Measurements from ENCODE around the gene SATB2. TPM values are rescaled to one million over a fixed set of nuclear protein-coding genes. Genes with fewer than 3 reads are reported as not detected.

The SATB2 gene
- total RNA-seq, 1 donor from 2014 or later = 0.67 TPM

GRCh38 chr2:199469514-199470360, 12.0 kb upstream of the SATB2 start:
- intact Hi-C loops (cut with micrococcal nuclease) = loop anchor here (10.0 kb wide), 1 partner anchor 385 kb away; the partner anchor contains the start of gene FTCDNL1
- no peak for TF ChIP-seq CTCF (IDR thresholded peaks at IDR 0.05)

GRCh38 chr2:199468561-199469513, 11.1 kb upstream of the SATB2 start:
- H3K36me3 Mint-ChIP-seq (ENCODE audit: low read depth) = peaks cover 2% of the 10 kb centered on the region
- peaks cover 5% of the 10 kb centered on the region for H3K4me1 Mint-ChIP-seq
- intact Hi-C loops (cut with micrococcal nuclease) = loop anchor here (10.0 kb wide), 1 partner anchor 386 kb away; the partner anchor contains the start of gene FTCDNL1
- TF ChIP-seq CTCF (IDR thresholded peaks at IDR 0.05) = no peak
- H3K27ac Mint-ChIP-seq = no peak overlapping the region
- no peak for ATAC-seq (ENCODE audit: low read depth)
- ChIA-PET POLR2A (interaction anchor here (1.5 kb wide), 1 partner anchor 10 kb away, joined by 3 read pairs; no protein-coding TSS in a partner anchor), CTCF (no interaction called here)
- no peak for DNase-seq
- H3K9me3 Mint-ChIP-seq = peaks cover 3% of the 10 kb centered on the region
- peaks cover 65% of the 10 kb centered on the region for H3K27me3 Mint-ChIP-seq
- H3K4me3 Mint-ChIP-seq = no peak overlapping the region

More at GRCh38 chr2:199469514-199470360, 12.0 kb upstream of the SATB2 start:
- Mint-ChIP-seq H3K9me3 (peaks cover 3% of the 10 kb centered on the region), H3K4me3 (no peak overlapping the region), H3K27me3 (peaks cover 74% of the 10 kb centered on the region), H3K4me1 (peaks cover 5% of the 10 kb centered on the region), H3K36me3 (ENCODE audit: low read depth) (peaks cover 2% of the 10 kb centered on the region), H3K27ac (no peak overlapping the region)
- POLR2A ChIA-PET = interaction anchor here (1.5 kb wide), 1 partner anchor 11 kb away, joined by 3 read pairs; no protein-coding TSS in a partner anchor
- DNase-seq (no peak), ATAC-seq (ENCODE audit: low read depth) (no peak)
- CTCF ChIA-PET = no interaction called here

- POLR2A ChIA-PET = interaction anchor here (0.7 kb wide), 1 partner anchor 12 kb away, joined by 4 read pairs; no protein-coding TSS in a partner anchor
- Mint-ChIP-seq H3K4me1 (peaks cover 8% of the 10 kb centered on the region), H3K9me3 (peaks cover 3% of the 10 kb centered on the region), H3K27me3 (peaks cover 63% of the 10 kb centered on the region), H3K27ac (no peak overlapping the region), H3K36me3 (ENCODE audit: low read depth) (peaks cover 2% of the 10 kb centered on the region), H3K4me3 (no peak overlapping the region)
- CTCF ChIA-PET = interaction anchor here (1.3 kb wide), 1 partner anchor 22 kb away, joined by 3 read pairs; no protein-coding TSS in a partner anchor
- ATAC-seq (ENCODE audit: low read depth) (no peak), DNase-seq (no peak)
- TF ChIP-seq CTCF (IDR thresholded peaks at IDR 0.05) = no peak
- intact Hi-C loops (cut with micrococcal nuclease) = loop anchor here (10.0 kb wide), 1 partner anchor 388 kb away; the partner anchor contains the start of gene FTCDNL1
These were observed 9.5 kb upstream of the SATB2 start for GRCh38 chr2:199467066-199467822.

- ChIA-PET CTCF (interaction anchor here (1.3 kb wide), 1 partner anchor 22 kb away, joined by 3 read pairs; no protein-coding TSS in a partner anchor), POLR2A (no interaction called here)
- intact Hi-C loops (cut with micrococcal nuclease) = loop anchor here (10.0 kb wide), 1 partner anchor 388 kb away; the partner anchor contains the start of gene FTCDNL1
- peaks cover 2% of the 10 kb centered on the region for H3K36me3 Mint-ChIP-seq (ENCODE audit: low read depth)
- TF ChIP-seq CTCF (IDR thresholded peaks at IDR 0.05) = no peak
- no peak for ATAC-seq (ENCODE audit: low read depth)
- peaks cover 6% of the 10 kb centered on the region for H3K4me1 Mint-ChIP-seq
- no peak overlapping the region for H3K4me3 Mint-ChIP-seq
- no peak overlapping the region for H3K27ac Mint-ChIP-seq
- H3K9me3 Mint-ChIP-seq = peaks cover 3% of the 10 kb centered on the region
- peaks cover 58% of the 10 kb centered on the region for H3K27me3 Mint-ChIP-seq
- no peak for DNase-seq
These were observed 8.9 kb upstream of the SATB2 start for GRCh38 chr2:199466692-199467065.
